Ishikawa (cell line): ENCODE data around the gene MNT.

Experiments
- CEBPB ChIP-seq: IDR thresholded peaks from 2 replicates; pipeline ENCODE4 v1.6.1; 2012
- CREB1 ChIP-seq: IDR thresholded peaks from 2 replicates; pipeline ENCODE4 v1.6.1; 2012; ENCODE audit warnings: low read depth
- EP300 ChIP-seq: IDR thresholded peaks from 2 replicates; pipeline ENCODE4 v1.6.1; 2012; ENCODE audit warnings: borderline replicate concordance
- MAX ChIP-seq: IDR thresholded peaks from 2 replicates; pipeline ENCODE4 v1.6.1; 2012
- NFIC ChIP-seq: IDR thresholded peaks from 2 replicates; pipeline ENCODE4 v1.6.1; 2012
- REST ChIP-seq: IDR thresholded peaks from 2 replicates; pipeline ENCODE4 v1.6.1; 2012; ENCODE audit warnings: low read depth, mild to moderate bottlenecking
- TCF12 ChIP-seq: IDR thresholded peaks from 2 replicates; pipeline ENCODE4 v1.6.1; 2012; ENCODE audit warnings: low read depth

- TF ChIP-seq CEBPB (no peak), EP300 (no peak), CREB1 (no peak), NFIC (no peak), REST (no peak), MAX (no peak), TCF12 (no peak)
Observed at GRCh38 chr17:2387086-2388019, 13.5 kb downstream of the MNT start.
